K562 (cell line): ENCODE measurements around the gene CST4. TPM values are rescaled to one million over a fixed set of nuclear protein-coding genes. Genes with fewer than 3 reads are reported as not detected.
A peak's percentile ranks its signal among the peaks of the same experiment; 100 is the strongest.

Source experiments
- ELK1 ChIP-seq: sonication (generic); formaldehyde crosslinking; IDR thresholded peaks from 2 replicates; pipeline ENCODE4 v1.8.1; 2022; ENCODE audit warnings: missing genetic modification reagents
- EP300 ChIP-seq: IDR thresholded peaks from 2 replicates; pipeline ENCODE4 v1.6.1; 2012; ENCODE audit warnings: low read length, improper control_type of control experiment
- ERF ChIP-seq: fragments of 450-650 bp; formaldehyde crosslinking; IDR thresholded peaks from 2 replicates; pipeline ENCODE4 v1.4.0; 2020; ENCODE audit warnings: mild to moderate bottlenecking, mixed read lengths
- ETS1 ChIP-seq: conservative IDR thresholded peaks from 2 replicates; pipeline ENCODE4 v1.6.1; 2011; ENCODE audit warnings: low read depth, mild to moderate bottlenecking, low read length; ENCODE audit not compliant: control insufficient read depth
- FOXP1 ChIP-seq: sonication (generic); formaldehyde crosslinking; IDR thresholded peaks from 2 replicates; pipeline ENCODE4 v1.8.0; 2022; ENCODE audit warnings: mild to moderate bottlenecking, missing genetic modification reagents
- GTF3C2 ChIP-seq: IDR thresholded peaks from 3 replicates; pipeline ENCODE4 v1.6.1; 2011; ENCODE audit warnings: borderline replicate concordance, mild to moderate bottlenecking, moderate library complexity; ENCODE audit not compliant: insufficient read length; ENCODE audit errors: extremely low read depth
- HDAC1 ChIP-seq, 2 experiments: fragments of 450-650 bp; IDR thresholded peaks; 2 replicates each; pipeline ENCODE4 v1.6.1; 2016 to 2017; ENCODE audit warnings: inconsistent platforms in 1 of 2, mild to moderate bottlenecking in 1 of 2, moderate library complexity in 1 of 2
- HNRNPK ChIP-seq: fragments of 200-400 bp; formaldehyde crosslinking; IDR thresholded peaks from one replicate; pipeline ENCODE4 v1.6.1; 2018; ENCODE audit warnings: mild to moderate bottlenecking, low read depth, low read length; ENCODE audit not compliant: poor library complexity, severe bottlenecking
- MAZ ChIP-seq, 2 experiments: fragments of 450-650 bp in 1 of 2; sonication (generic) in 1 of 2; formaldehyde crosslinking; IDR thresholded peaks in 1 of 2; conservative IDR thresholded peaks in 1 of 2; 2 replicates each; pipeline versions ENCODE4 v1.4.0 to v1.5.0; 2020; ENCODE audit warnings: mild to moderate bottlenecking in 1 of 2, missing genetic modification reagents in 1 of 2
- MYC ChIP-seq, 2 experiments: fragments of 250-450 bp in 1 of 2; sonication (Bioruptor Pico) in 1 of 2; IDR thresholded peaks; 2 replicates each; pipeline versions ENCODE4 v1.5.1 to v1.6.1; 2012 to 2021; ENCODE audit warnings: low read depth in 2 of 2, borderline replicate concordance in 1 of 2, improper control_type of control experiment in 1 of 2, low read length in 1 of 2, mild to moderate bottlenecking in 1 of 2, moderate library complexity in 1 of 2
- PHTF2 ChIP-seq: fragments of 250-450 bp; sonication (Bioruptor Pico); IDR thresholded peaks from 2 replicates; pipeline ENCODE4 v1.5.0; 2021; ENCODE audit warnings: mild to moderate bottlenecking
- POLR2H ChIP-seq: IDR thresholded peaks from 2 replicates; pipeline ENCODE4 v1.6.1; 2016; ENCODE audit warnings: missing genetic modification characterization, low read depth, mild to moderate bottlenecking, control low read depth, missing compliant biosample characterization, moderate library complexity
- RBFOX2 ChIP-seq: fragments of 200-400 bp; formaldehyde crosslinking; IDR thresholded peaks from 2 replicates; pipeline ENCODE4 v1.6.1; 2017; ENCODE audit warnings: low read depth, mild to moderate bottlenecking, low read length, moderate library complexity
- SRSF1 ChIP-seq: fragments of 200-400 bp; formaldehyde crosslinking; IDR thresholded peaks from 2 replicates; pipeline ENCODE4 v1.6.1; 2017; ENCODE audit warnings: mild to moderate bottlenecking, low read depth, low read length, moderate library complexity
- SUPT5H ChIP-seq: fragments of 450-650 bp; IDR thresholded peaks from 2 replicates; pipeline ENCODE4 v1.6.1; 2016
- ZNF444 ChIP-seq: fragments of 250-450 bp; sonication (Bioruptor Pico); IDR thresholded peaks from 2 replicates; pipeline ENCODE4 v1.4.0; 2020; ENCODE audit warnings: mild to moderate bottlenecking, moderate library complexity
- ZNF785 ChIP-seq: fragments of 250-450 bp; sonication (Bioruptor Pico); IDR thresholded peaks from 2 replicates; pipeline ENCODE4 v1.4.0; 2020; ENCODE audit warnings: mild to moderate bottlenecking
- polyA plus RNA-seq, 8 experiments: library from polyadenylated mRNA; depleted of rRNA in 4 of 8; stranded (reverse) in 5 of 8; unstranded in 3 of 8; fragments of >200 nt; fragmentation: Nextera tagmentation in 2 of 8; fragmentation: Illumina TruSeq in 1 of 8; extraction: Ambion mirVana in 2 of 8; extraction: Trizol in 1 of 8; gene quantifications; 2 replicates each; pipeline versions ENCODE4 v1.2.1 to v1.2.3, GENCODE V29; 2011 to 2014; ENCODE audit warnings: inconsistent platforms in 1 of 8, missing spikeins in 1 of 8
- total RNA-seq, 7 experiments: library from RNA; depleted of rRNA in 6 of 7; stranded (reverse); fragments of >200 nt in 6 of 7; fragmentation: Illumina TruSeq in 2 of 7; extraction: Trizol in 2 of 7; gene quantifications; 2 replicates each; pipeline versions ENCODE4 v1.2.1 to v1.2.3, GENCODE V29; 2011 to 2021; ENCODE audit warnings: low replicate concordance in 1 of 7
- TF ChIP-seq, protein P1 (sequence below): fragments of 450-650 bp; IDR thresholded peaks from 2 replicates; pipeline ENCODE4 v1.7.0; 2016; ENCODE audit warnings: borderline replicate concordance

Gene CST4
- total and polyA plus RNA-seq, 9 of the 15 experiments (the other 6 are each of a cell fraction or from before 2014, with no cell fraction given) = not detected

DNA sequence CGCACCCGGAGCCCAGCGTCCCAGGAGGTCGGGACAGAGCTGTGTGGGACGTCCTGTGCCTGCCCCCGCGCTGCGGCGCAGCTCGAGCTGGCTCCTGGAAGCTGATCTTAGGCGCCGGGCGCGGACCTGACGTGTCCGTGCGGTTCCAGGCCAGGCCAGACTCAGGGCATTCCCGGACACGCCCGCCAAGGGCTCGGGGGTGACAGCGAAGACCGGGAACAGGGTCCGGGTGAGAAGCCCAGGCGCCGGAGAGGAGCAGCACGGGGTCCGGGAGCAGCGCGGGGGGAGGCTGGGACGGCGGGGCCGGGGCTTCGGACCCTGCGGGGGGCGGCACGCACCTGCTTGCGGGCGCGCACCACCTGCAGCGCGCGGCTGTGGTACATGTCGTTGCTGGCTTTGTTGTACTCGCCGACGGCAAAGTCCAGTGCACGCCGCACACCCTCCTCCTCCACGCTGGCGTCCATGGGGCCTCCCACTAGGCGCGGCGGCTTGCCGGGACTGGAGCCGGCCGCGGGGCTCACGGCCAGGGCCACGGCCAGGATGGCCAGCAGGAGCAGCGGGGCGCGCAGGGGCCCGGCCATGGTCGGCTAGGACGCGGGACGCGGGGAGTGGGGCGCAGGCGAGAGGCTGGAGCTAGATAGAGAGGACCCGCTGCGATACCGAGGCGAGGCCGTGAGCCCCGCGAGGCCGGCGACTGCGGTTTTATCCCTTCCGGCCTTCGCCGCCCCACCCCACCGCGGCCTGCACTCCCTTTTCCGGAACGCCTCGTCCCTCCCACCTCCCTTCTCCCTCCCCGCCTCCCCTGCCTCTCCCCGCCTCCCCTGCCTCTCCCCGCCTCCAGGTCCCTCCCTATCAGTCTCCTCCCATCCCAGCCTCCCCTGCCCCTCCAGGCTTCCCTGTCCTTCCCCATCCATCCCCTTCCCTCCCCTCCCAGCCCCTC lies 51.3 kb downstream of the CST4 start, which contains the start of gene CST3 (continued):
- no peak for TF ChIP-seq GTF3C2
- TF ChIP-seq SRSF1 = no peak
- no peak for TF ChIP-seq ZNF785 (CRISPR knock-in tag)
- TF ChIP-seq ELK1 (CRISPR knock-in tag) = no peak
- peak; percentile 60 for TF ChIP-seq ETS1
- TF ChIP-seq POLR2H (tag) = peak; percentile 64
- peak in 1 of 2 experiments; percentile 67; a peak in 1 of 4 replicates for TF ChIP-seq MAZ (CRISPR knock-in tag; conservative IDR thresholded peaks at IDR 0.05 in 1 of 2, IDR thresholded peaks at IDR 0.05 in 1 of 2)
- TF ChIP-seq ERF (CRISPR knock-in tag) = 0 out of 2 replicates have a peak, but pooled peaks have one; percentile 43
- TF ChIP-seq, protein P1, sequence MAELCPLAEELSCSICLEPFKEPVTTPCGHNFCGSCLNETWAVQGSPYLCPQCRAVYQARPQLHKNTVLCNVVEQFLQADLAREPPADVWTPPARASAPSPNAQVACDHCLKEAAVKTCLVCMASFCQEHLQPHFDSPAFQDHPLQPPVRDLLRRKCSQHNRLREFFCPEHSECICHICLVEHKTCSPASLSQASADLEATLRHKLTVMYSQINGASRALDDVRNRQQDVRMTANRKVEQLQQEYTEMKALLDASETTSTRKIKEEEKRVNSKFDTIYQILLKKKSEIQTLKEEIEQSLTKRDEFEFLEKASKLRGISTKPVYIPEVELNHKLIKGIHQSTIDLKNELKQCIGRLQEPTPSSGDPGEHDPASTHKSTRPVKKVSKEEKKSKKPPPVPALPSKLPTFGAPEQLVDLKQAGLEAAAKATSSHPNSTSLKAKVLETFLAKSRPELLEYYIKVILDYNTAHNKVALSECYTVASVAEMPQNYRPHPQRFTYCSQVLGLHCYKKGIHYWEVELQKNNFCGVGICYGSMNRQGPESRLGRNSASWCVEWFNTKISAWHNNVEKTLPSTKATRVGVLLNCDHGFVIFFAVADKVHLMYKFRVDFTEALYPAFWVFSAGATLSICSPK = no peak
- TF ChIP-seq ZNF444 (CRISPR knock-in tag) = no peak
- TF ChIP-seq RBFOX2 = peak; percentile 93
- TF ChIP-seq PHTF2 = no peak
- TF ChIP-seq SUPT5H = peak; percentile 62
- peak in 1 of 2 experiments; percentile 41; a peak in 1 of 4 replicates for TF ChIP-seq HDAC1 (IDR thresholded peaks at IDR 0.05)
- TF ChIP-seq FOXP1 (CRISPR knock-in tag) = no peak
- no peak for TF ChIP-seq HNRNPK
- TF ChIP-seq MYC (IDR thresholded peaks at IDR 0.05; ENCODE audit: low read depth, low read length) = peak; percentile 66
- TF ChIP-seq MYC (CRISPR knock-in tag; IDR thresholded peaks at IDR 0.05; ENCODE audit: borderline replicate concordance, low read depth) = no peak
- TF ChIP-seq EP300 = no peak
